HK-2 (cell line): Measurements from ENCODE around the gene SMC6.

ENCODE experiments used
- DNase-seq: peaks from one replicate; pipeline ENCODE4 v3.0.0-alpha.2; 2018; ENCODE audit not compliant: unreplicated experiment

SMC6 gene

GRCh38 chr2:17710547-17711248 lies 42.9 kb downstream of the SMC6 start:
- no peak for DNase-seq

GRCh38 chr2:17709897-17710296 lies 43.7 kb downstream of the SMC6 start:
- no peak for DNase-seq

GRCh38 chr2:17708501-17708900 lies 45.1 kb downstream of the SMC6 start:
- no peak for DNase-seq

GRCh38 chr2:17706845-17707244 lies 46.8 kb downstream of the SMC6 start:
- no peak for DNase-seq

- DNase-seq = no peak
Measured at GRCh38 chr2:17690776-17691175, 62.8 kb downstream of the SMC6 start.

- no peak for DNase-seq
Measured at GRCh38 chr2:17689010-17689409, 64.6 kb downstream of the SMC6 start.

GRCh38 chr2:17688600-17688999 lies 65.0 kb downstream of the SMC6 start:
- DNase-seq = no peak

- no peak for DNase-seq
Measured at GRCh38 chr2:17683981-17684380, 69.6 kb downstream of the SMC6 start.

GRCh38 chr2:17682098-17682857 lies 71.3 kb downstream of the SMC6 start:
- DNase-seq = no peak

- no peak for DNase-seq
Measured at GRCh38 chr2:17680119-17680518, 73.5 kb downstream of the SMC6 start.

- DNase-seq = no peak
Measured at GRCh38 chr2:17674817-17675216, 78.8 kb downstream of the SMC6 start.

GRCh38 chr2:17672583-17673317 lies 80.9 kb downstream of the SMC6 start:
- no peak for DNase-seq

GRCh38 chr2:17667898-17668297 lies 85.7 kb downstream of the SMC6 start:
- no peak for DNase-seq

- no peak for DNase-seq
Measured at GRCh38 chr2:17664534-17664933, 89.1 kb downstream of the SMC6 start.

GRCh38 chr2:17662723-17663122 lies 90.9 kb downstream of the SMC6 start:
- no peak for DNase-seq

- DNase-seq = no peak
Measured at GRCh38 chr2:17661460-17661859, 92.2 kb downstream of the SMC6 start.

- no peak for DNase-seq
Measured at GRCh38 chr2:17660219-17660618, 93.4 kb downstream of the SMC6 start.

GRCh38 chr2:17658251-17658843 lies 95.3 kb downstream of the SMC6 start:
- no peak for DNase-seq

GRCh38 chr2:17657759-17658158 lies 95.9 kb downstream of the SMC6 start:
- no peak for DNase-seq

GRCh38 chr2:17652681-17653394 lies 100.8 kb downstream of the SMC6 start:
- no peak for DNase-seq

- DNase-seq = no peak
Measured at GRCh38 chr2:17649026-17649425, 104.6 kb downstream of the SMC6 start.

- no peak for DNase-seq
Measured at GRCh38 chr2:17648581-17648980, 105.0 kb downstream of the SMC6 start.
